H1 (cell line): ENCODE data around the gene SIAH3. TPM values are rescaled to one million over a fixed set of nuclear protein-coding genes. Genes with fewer than 3 reads are reported as not detected.

Experiments
- ATF2 ChIP-seq: IDR thresholded peaks from 2 replicates; pipeline ENCODE4 v1.6.1; 2012; ENCODE audit warnings: low read length, inconsistent platforms
- SAP30 ChIP-seq: fragments of 300-600 bp; sonication (generic); IDR thresholded peaks from 2 replicates; pipeline ENCODE4 v1.7.1; 2012; ENCODE audit warnings: low read length, moderate library complexity, mild to moderate bottlenecking, inconsistent platforms; ENCODE audit not compliant: insufficient read depth, insufficient replicate concordance
- TAF1 ChIP-seq: IDR thresholded peaks from 2 replicates; pipeline ENCODE4 v1.6.1; 2011; ENCODE audit warnings: mild to moderate bottlenecking, low read depth, low read length
- polyA plus RNA-seq, 7 experiments: library from polyadenylated mRNA; depleted of rRNA in 3 of 7; stranded (reverse) in 5 of 7; unstranded in 2 of 7; fragments of >200 nt in 5 of 7; fragments of 200-250 nt in 2 of 7; gene quantifications; 1 replicate in 5 of 7; 2 replicates in 1 of 7; 4 replicates in 1 of 7; pipeline versions ENCODE4 v1.2.1 to v1.2.3, GENCODE V29; 2011 to 2013; ENCODE audit warnings: missing spikeins in 2 of 7, mixed read lengths in 2 of 7
- total RNA-seq: library from RNA; stranded (reverse); fragmentation: NEBNext Ultra II Directional; extraction: Animal tissue kit (Norgen Biotek cat#: 25700); gene quantifications from 2 replicates; pipeline ENCODE4 v1.2.1, GENCODE V29; 2021

SIAH3 gene
- total and polyA plus RNA-seq, 2 of the 8 experiments (the other 6 are each of a cell fraction or from before 2014, with no cell fraction given) = 0.15 to 0.17 TPM

GRCh38 chr13:45851956-45852355 is 403 bp upstream of the SIAH3 start (continued):
- TF ChIP-seq SAP30 = no peak
- TF ChIP-seq ATF2 = no peak
- no peak for TF ChIP-seq TAF1
